ENCODE data around the gene TOP3B. TPM values are rescaled to one million over a fixed set of nuclear protein-coding genes. Genes with fewer than 3 reads are reported as not detected.

TOP3B gene
- polyA plus RNA-seq, 12 donors, result 11.8 to 23.3 (median 15.9) TPM; not detected in 1

- DNase-seq, result no peak
Measured at GRCh38 chr22:21981874-21982273, 713 bp downstream of the TOP3B start.

DNA sequence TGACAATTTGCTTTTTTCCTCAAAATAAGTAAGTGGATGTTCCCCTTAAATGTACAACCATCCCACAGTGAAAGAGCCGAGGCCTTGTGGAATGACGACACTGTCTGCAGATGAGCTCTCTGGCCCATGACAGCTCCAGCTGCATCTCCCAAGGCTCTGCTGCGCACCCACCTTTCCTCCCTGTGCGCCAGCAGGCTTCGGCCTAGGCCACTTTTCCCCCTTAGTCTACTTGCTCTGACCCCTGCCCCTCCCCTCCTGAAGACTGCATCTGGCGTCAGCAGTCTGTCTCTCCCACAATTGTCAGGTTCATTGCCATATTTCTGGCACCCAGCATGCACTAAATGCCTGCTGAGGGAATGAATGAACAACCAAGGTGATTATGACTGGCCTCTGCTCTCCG lies 2.0 kb downstream of the TOP3B start:
- no peak for DNase-seq

- DNase-seq, result no peak
Measured at GRCh38 chr22:21978564-21979386, 3.8 kb downstream of the TOP3B start.

DNA sequence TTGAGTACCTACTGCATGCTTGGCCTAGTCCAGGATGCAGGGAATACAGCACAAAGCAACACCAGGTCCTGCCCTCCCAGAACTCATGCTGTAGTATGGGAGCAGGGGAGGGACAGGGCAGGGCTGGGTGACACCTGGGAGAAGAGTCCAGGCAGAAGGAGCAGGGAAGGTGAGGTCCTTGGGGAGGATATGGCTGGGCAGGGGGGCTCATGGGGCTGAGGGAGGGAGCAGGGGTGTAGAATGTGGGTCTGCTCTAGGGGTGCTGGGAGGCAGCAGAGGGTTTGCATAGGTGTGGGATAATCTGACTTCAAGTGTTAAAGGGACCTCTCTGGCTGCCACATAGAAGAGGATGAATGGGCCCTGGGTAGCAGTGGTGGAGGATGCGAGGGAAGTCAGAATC lies 4.8 kb downstream of the TOP3B start:
- DNase-seq, result no peak

- DNase-seq, result no peak
Measured at GRCh38 chr22:21975854-21976345, 6.7 kb downstream of the TOP3B start.

DNA sequence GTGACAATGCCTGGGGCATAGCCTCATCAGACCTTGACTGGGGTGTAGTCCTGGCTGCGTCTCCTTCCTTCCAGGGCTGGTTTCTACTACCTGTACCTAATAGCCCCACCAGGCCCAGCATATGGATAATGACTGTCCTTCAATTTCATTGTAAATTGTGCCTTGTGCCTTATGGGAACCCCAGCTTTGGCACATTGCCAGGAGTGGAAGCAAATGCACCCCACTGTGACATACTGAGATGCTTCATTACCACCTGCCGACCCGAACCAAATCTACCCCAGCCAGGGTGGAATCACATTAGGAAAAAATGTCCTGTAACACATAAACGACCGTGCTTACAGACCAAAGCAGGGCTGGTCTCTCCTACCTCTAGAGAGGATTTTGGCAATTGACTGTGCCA lies 7.3 kb downstream of the TOP3B start:
- no peak for DNase-seq

DNA sequence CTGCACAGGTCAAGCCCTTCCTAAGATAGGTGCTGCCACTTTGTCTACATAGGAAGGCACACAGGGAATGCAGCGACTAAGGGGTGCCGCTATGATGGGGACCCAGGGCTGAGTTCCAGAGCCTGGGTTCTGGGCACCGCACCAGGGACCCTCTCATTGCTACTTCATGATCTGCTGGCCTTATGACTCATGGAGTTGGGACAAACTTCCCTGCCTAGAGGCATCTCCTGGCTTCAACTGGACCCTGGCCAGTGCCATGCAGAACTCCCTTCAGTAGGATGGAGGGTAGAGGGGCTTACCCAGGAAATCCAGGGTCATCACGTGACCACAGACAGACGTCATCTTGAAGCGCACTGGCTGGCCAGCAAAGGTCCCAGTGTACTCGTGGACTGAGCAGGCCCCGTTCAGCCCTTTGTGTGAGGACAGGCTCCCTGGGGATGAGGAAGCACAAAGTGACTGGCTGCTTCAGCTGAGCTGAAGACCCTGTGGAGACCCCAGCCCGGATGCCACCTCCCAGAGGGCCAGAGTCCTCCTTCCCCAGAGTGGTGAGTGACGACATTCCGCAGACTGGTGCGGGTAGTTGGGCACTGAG lies 8.4 kb downstream of the TOP3B start:
- no peak for DNase-seq

DNA sequence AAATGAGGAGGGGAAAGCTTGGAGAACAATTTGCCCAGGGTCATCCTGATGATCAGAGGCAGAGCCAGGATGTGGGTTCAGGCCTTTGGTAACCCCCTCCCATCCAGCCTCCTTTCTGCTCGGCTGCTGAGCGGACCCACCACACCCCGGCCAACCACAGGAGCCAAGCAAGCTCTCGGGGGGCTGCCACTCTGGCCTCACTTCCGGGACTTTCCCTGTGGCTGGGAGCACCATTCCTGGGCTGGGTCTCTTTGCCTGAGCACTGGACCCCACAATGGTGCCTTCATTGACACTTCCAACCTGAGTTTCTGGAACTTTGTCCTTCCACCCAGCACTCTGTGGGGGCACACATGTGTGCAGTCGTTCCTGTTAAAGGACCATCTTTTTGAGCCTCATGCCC lies 9.8 kb downstream of the TOP3B start:
- no peak for DNase-seq

DNA sequence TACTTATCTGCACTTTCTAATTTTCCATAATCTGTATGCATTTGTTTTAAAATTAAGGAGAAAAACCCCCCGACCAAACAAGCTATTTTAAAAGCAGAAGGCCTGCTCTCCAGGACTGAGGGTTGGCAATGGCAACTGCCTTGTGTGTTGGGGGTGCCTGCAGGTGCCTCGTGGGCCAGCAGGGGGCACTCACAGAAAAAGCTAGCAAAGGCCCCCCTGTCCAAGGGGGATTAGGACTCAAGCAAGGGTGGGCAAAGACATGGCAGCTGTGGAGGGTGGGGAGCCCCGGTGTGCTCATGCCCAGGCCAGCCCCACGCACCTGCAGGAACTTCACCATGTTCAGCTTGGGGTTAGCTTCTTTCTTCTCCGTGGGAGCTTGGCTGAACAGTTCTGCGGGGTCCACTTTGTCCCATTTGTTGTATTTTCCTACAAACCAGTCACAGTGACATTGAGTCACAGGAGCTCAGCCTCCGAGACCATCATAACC lies 10.3 kb downstream of the TOP3B start:
- DNase-seq, result no peak

DNA sequence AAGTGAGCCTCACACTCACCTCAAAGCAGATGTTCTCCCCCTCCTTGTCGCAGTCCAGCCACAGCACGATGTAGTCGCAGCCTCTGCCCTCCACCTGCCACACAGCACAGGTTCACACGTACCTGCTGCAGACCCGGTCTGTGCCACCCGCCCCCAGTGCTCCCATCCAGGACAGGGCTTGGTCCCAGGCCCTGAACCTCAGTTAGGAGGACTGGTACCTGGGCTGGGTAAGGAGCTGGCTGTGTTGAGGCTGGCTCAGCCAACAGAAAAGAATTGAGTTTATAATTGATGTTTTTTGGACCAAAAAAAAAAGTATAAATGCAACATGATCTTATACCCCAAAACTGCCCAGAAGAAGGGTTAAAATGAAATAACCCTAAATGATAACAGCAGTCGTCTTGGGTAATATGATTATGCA lies 10.7 kb downstream of the TOP3B start:
- no peak for DNase-seq

DNA sequence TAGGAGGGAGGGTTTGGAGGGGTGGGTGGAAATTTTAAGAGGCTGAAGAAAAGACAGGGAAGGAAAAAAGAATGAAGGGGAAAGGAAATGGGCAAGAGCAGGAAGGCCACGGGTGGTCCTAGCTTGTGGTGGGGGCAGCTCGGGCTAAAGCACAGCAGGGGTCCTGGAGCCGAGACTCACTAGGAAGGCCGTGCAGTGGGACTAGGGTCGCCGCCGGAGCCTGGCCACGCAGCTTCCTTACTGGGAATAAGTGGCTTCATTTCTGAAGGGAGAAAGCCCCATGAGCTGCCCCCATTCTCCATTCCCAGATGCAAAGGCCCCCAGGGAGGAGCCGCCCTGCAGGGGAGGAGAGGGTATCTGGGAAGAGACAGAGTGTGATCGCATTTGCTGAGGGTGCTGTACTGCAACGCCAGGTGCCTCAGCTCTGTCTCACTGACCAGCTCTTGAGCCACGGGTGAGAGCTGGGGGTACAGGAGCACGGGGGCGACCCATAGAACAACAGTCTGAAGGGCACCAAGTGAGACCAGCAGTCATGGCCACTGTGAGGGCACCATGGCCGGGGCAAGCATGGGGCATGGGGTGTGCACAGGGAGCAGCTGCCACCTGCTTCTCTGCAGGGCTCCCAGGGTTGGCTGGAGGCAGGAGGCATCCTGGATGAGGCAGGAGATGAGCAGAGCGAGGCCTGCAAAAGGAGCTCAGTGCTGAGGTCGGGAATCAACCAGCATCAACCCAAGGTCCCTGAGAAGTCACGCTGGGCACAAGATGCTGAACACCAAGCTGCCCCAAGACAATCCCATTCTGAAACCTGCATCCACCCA lies 11.6 kb downstream of the TOP3B start:
- DNase-seq, result no peak

DNA sequence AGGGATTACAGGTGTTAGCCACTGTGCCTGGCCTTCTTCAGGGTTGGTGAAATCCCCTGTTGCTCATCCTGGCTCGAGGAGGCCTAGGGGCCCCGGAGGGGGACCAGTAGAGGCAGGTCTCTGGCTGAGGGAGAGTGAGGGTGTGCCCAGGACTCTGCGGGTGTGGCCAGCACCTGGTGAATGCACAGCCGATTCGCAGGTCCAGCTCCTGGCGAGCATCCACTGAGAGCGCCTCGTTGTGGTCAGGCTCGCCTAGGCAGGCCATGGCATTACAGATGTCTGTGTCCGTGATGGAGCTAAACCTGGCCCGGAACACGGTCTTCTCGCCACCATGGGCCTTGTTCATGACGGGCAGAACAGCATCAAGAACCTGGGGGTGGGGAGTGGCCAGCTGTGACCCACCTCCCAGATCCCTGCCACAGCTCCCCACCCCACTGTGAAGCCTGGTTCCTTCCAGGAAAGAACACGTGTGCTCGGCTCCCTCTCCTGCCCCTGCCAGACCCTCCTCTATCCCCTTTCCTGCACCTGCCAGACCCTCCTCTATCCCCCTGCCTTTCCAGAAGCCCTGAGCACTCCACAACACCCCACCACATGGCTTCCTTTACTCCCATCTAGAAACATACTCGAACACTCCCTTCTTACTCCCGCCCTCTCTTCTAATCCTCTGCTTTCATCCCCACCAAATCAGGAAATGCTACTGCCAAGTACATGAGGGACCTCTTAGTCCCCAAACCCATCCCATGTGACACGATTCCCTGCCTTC lies 12.4 kb downstream of the TOP3B start:
- DNase-seq, result no peak

DNA sequence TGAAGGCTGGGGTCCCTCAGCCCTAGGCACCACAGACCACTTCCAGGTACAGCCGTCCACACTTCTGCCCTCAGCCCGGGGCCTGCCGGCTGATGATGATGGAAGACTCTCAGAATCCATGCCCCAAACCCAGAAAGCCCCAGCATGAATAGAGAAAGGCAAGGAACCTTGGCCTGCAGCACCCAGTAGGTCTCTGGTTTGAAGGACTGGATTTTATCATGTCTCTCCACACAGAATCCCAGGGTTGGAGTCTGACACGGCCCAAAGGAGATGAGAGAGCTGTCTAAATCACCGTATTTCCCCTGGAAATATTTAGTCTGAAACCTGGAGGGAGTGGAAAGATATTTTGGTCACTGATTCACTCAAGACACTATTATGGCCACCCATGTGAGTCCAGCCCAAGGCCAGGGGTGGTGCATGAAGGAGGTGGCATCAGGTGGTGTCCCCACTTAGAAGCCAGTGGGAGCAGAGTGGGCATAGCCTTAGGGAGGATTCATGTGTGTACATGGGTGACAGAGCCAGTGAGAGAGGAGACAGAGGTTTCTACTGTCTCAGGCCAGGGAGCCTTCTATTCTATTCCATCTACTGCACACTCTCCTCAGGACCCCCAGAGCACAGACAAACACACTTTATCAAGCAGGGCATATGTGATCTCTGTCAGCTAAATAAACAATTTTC lies 14.0 kb downstream of the TOP3B start:
- no peak for DNase-seq

DNA sequence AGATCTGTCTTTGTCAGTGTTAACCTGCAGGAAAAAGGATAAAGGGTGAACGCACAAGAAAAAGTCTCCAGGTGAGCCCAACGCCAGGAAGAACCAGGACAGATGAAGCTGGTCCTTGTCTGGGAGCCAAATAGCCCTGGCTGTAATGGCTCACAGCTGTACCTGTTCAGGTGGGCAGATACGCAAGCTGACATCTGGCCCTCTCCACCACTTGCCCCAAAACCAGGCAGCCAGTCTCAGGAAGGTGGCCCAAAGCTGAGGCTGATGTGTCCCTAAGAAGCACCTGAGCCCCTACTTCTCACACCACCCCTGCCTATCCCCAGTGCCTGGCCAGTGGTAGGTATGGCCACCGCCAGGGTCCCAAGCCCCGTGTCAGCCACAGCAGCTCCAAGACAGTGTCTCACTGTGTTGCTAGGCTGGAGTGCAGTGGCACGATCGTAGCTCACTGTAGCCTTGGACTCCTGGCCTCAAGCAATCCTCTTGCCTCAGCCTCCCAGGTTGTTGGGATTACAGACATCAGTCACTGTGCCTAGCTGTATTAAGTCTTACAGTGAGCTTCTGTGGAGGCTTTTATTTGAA lies 14.8 kb downstream of the TOP3B start:
- DNase-seq, result no peak

DNA sequence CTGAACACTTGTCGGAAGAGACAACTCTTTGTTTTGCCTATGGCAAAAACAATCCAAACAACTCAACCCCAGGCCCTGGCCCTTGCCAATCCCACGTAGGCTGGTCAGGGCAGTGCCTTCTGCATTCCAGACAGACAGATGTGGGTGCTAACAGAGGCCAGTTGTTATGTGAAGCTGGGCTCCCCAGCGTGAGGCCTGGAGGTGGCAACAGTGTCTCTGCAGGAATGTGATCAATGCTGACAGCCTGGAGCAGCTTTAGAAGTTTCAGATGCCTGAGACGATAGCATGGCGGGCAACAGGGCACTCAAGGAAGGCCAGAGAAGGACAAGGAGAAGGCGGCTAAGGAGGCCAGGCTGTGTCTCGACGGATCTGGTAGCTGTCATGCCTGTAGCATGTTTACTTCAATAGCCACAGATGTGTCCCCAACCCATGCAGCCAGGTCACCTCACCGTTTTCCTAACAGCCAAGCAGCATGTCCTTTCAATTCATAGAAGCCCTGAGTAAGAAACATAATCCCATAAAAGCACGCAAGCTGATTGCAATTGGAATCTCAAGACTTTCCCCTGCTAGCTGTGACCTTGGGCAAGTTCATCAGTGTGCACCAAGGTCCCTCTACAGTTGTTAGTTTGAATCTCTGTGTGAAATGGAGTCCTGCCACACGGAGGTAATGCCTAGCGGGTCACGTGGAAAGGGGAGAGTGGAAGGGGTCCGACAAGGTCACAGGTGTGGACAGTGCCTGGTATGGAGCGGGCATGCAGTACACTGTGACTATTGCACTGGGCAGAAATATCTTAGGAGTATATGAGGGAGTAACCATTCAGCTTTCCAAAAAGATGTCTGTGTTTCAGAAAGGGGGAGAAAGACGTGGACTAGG lies 15.7 kb downstream of the TOP3B start:
- no peak for DNase-seq

DNA sequence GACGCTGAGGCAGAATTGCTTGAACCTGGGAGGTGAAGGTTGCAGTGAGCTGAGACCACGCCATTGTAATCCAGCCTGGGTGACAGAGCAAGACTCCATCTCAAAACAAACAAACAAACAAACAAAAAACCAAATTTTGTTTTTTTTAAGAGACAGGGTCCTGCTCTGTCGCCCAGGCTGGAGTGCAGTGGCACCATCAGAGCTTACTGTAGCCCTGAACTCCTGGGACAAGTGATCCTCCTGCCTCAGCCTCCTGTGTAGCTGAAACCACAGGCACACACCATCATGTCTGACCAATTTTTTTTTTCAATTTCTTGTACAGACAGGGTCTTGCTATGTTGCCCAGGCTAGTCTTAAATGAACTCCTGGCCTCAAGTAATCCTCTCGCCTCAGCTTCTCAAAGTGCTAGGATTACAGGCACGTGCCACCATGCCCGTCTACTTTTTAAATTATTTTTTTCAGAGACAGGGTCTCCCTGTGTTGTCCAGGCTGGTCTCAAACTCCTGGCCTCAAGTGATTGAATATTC lies 16.8 kb downstream of the TOP3B start:
- no peak for DNase-seq

DNA sequence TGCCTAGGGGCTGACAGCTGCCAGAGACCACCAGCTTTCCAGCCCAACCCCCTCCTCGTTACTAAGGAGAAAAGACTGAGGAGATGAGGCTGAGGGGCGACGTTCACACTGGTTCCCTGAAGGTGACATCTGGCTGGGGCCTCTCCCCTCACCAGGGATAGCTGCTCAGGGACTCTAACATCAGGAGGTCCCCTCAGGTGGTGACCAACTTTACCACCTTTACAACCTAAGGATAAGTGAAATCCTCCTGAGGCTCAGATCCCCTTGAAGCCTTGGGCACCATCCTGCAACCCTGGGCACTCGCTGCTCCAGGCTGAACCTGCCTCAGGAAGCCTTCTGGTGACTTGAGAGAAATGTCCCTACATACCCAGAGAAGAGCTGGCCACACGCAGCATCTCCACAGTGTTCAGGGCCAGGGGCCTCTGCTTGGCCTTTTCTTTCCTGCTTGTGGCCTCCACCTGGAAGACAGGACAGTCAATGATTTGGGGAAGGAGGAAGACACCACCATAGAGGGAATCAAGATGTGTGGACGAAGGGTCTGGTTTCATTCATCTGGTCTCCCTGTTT lies 17.6 kb downstream of the TOP3B start:
- no peak for DNase-seq

DNA sequence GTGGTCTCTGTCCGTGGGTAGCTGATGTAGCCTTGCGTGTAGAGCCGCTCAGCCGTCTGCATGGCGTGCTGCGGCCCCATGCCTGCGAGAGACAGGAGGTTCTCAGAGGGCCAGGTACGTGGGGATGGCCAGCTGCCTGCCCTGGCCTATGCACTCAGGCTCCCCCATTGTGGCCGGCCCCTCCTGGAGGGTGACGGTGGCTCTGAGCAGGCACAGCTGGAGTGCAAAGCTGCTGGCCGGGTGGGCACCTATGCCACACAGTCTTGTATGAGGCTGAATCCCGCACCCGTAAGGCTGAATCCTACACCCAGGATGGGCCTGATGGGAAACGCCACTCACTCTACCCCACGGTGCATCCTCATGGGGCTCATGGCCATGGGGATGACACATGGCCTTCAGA lies 18.4 kb downstream of the TOP3B start:
- no peak for DNase-seq

DNA sequence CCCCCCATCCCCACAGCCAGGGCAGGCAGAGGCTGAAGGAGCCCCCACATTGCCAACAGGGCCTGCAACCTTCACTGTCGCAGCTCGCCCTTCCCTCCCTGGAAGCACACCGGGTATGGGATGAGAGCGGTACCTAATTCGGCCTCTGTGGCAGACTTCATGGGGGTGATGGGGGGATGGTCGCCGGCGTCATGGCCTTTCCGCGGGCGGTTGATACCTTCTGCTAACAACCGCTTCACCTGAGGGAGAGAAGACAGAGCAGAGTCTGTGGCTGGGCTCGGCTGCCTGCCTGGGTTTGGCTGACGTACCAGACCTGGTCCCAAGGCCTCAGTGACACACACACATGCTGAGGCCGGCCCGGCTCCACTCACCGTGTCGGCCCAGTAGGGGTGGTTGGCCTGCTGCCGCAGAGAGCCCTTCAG lies 18.8 kb downstream of the TOP3B start:
- DNase-seq, result no peak
